DND-41 (cell line): ENCODE measurements around the gene KCNH2.

ENCODE experiments used
- ATAC-seq: fragments of 200-7000 bp; cut with Tn5 transposase; 3 replicates; pipeline ENCODE4 v1.9.1; 2021; ENCODE audit warnings: low read depth; ENCODE audit not compliant: insufficient read depth
- DNase-seq: peaks from one replicate; pipeline ENCODE4 v3.0.0-alpha.2; 2020
- H2AFZ ChIP-seq: 2 replicates; pipeline ENCODE4 v1.6.0; 2012; ENCODE audit warnings: low read depth, low read length
- H3K27ac ChIP-seq: 2 replicates; pipeline ENCODE4 v1.5.1; 2012; ENCODE audit warnings: low read length, inconsistent platforms
- H3K27me3 ChIP-seq: fragments of 200-600 bp; sonication (generic); 2 replicates; pipeline ENCODE4 v1.6.0; 2012; ENCODE audit warnings: low read length, mild to moderate bottlenecking, inconsistent platforms; ENCODE audit not compliant: insufficient read depth, poor library complexity
- H3K36me3 ChIP-seq: 2 replicates; pipeline ENCODE4 v1.5.1; 2012; ENCODE audit warnings: low read length, inconsistent platforms; ENCODE audit not compliant: insufficient read depth
- H3K4me1 ChIP-seq: 2 replicates; pipeline ENCODE4 v1.5.1; 2012; ENCODE audit warnings: mild to moderate bottlenecking, low read length; ENCODE audit not compliant: insufficient read depth
- H3K4me2 ChIP-seq: 2 replicates; pipeline ENCODE4 v1.6.0; 2012; ENCODE audit warnings: mild to moderate bottlenecking, moderate library complexity, low read length, inconsistent platforms; ENCODE audit not compliant: insufficient read depth
- H3K4me3 ChIP-seq, 2 experiments: fragments of 200-600 bp in 1 of 2; shearing (Covaris generic) in 1 of 2; 2 replicates each; pipeline ENCODE4 v1.5.1; 2012 to 2016; ENCODE audit warnings: inconsistent platforms in 2 of 2, low read length in 2 of 2, mild to moderate bottlenecking in 2 of 2, low read depth in 1 of 2, moderate library complexity in 1 of 2
- H3K79me2 ChIP-seq: 2 replicates; pipeline ENCODE4 v1.6.0; 2012; ENCODE audit warnings: low read length, inconsistent platforms; ENCODE audit not compliant: insufficient read depth
- H3K9ac ChIP-seq: 2 replicates; pipeline ENCODE4 v1.6.0; 2012; ENCODE audit warnings: low read depth, mild to moderate bottlenecking, inconsistent platforms, low read length, moderate library complexity
- H3K9me3 ChIP-seq: 2 replicates; pipeline ENCODE4 v1.5.1; 2012; ENCODE audit warnings: low read length, moderate library complexity, mild to moderate bottlenecking, inconsistent platforms; ENCODE audit not compliant: insufficient read depth, severe bottlenecking
- H4K20me1 ChIP-seq: 2 replicates; pipeline ENCODE4 v1.6.0; 2012; ENCODE audit warnings: low read length; ENCODE audit not compliant: insufficient read depth
- EZH2 ChIP-seq: IDR thresholded peaks from 3 replicates; pipeline ENCODE4 v1.6.1; 2012; ENCODE audit warnings: borderline replicate concordance, low read depth, mild to moderate bottlenecking, moderate library complexity, low read length, inconsistent platforms; ENCODE audit not compliant: severe bottlenecking
- TF ChIP-seq, protein P1 (sequence below): IDR thresholded peaks from 2 replicates; pipeline ENCODE4 v1.5.1; 2012; ENCODE audit warnings: borderline replicate concordance, low read length, moderate library complexity, mild to moderate bottlenecking; ENCODE audit not compliant: poor library complexity, severe bottlenecking; ENCODE audit errors: extremely low read depth

The KCNH2 gene

DNA sequence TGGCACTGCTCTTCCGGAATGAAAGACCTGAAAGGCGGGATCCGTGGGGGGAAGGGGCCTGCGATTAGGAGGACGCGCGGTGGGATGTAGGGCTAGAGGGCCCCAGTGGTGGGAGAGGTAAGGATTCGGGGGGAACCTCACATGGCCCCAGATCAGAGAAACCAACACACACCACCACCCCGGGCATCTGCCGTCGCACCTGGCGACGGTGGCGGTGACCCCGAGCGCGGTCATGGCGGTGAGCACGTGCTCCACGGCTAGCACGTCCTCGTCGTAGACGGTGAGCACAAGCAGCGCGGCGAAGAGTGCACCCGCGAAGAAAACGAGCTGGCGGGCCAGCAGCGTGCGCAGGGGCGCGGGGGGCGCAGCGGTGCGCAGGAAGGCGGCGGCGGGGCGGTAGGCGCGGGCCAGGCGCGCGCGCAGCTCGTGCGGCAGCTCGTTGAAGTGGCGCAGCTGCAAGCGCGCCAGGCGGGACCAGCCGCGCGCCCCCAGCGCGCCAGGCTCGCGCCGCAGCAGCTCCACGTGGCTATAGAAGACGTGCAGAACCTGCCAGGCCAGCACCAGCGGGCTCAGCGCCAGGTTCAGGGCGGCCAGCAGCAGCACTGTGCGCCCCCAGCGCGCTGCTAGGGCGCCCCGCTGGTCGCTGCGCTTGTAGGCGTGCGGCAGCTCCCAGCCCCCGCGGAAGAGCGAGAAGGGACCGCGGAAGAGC, 40.5 kb upstream of the KCNH2 start:
- Histone ChIP-seq H3K27me3 (peaks cover 3% of the 10 kb centered on the region), H3K4me3 (peak overlapping the region in 1 of 2 experiments; percentile 57; a peak in 2 of 4 replicates), H3K36me3 (no peaks in the 10 kb centered on the region), H3K9me3 (no peaks in the 10 kb centered on the region), H3K9ac (peak overlapping the region; percentile 53), H3K4me1 (peaks cover 17% of the 10 kb centered on the region), H3K27ac (0 out of 2 replicates have a peak overlapping the region, but pooled peaks have one; percentile 37), H4K20me1 (no peaks in the 10 kb centered on the region), H3K79me2 (no peaks in the 10 kb centered on the region), H3K4me2 (peak overlapping the region; percentile 86), H2AFZ (peak overlapping the region; percentile 77)
- no peak for DNase-seq
- TF ChIP-seq EZH2: no peak
- TF ChIP-seq, protein P1, sequence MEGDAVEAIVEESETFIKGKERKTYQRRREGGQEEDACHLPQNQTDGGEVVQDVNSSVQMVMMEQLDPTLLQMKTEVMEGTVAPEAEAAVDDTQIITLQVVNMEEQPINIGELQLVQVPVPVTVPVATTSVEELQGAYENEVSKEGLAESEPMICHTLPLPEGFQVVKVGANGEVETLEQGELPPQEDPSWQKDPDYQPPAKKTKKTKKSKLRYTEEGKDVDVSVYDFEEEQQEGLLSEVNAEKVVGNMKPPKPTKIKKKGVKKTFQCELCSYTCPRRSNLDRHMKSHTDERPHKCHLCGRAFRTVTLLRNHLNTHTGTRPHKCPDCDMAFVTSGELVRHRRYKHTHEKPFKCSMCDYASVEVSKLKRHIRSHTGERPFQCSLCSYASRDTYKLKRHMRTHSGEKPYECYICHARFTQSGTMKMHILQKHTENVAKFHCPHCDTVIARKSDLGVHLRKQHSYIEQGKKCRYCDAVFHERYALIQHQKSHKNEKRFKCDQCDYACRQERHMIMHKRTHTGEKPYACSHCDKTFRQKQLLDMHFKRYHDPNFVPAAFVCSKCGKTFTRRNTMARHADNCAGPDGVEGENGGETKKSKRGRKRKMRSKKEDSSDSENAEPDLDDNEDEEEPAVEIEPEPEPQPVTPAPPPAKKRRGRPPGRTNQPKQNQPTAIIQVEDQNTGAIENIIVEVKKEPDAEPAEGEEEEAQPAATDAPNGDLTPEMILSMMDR: no peak
- ATAC-seq: no peak

DNA sequence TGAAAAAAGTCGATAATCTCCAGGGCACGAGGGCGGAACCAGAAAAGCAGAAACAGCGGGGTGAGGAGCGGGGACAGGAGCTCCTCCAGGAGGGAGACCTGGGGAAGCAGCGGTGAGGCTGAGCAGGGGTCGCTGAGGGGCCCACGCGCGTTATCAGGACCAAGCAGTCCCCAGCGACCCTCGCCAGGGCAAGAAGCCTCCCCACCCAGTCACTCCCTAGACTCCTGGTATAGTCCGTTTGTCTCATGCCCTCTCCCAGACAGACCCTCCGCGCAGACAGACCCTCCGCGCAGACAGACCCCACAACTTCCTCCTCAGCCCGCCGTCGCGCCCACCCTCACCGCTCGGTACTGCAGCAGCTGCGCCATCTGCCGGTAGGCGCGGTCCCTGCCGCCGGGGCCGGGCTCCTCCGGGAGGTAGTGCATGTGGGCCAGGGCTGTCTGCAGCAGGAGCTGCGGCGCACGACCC, 39.9 kb upstream of the KCNH2 start:
- peak overlapping the region; percentile 53 for H3K9ac ChIP-seq
- peak; percentile 99 for ATAC-seq

DNA sequence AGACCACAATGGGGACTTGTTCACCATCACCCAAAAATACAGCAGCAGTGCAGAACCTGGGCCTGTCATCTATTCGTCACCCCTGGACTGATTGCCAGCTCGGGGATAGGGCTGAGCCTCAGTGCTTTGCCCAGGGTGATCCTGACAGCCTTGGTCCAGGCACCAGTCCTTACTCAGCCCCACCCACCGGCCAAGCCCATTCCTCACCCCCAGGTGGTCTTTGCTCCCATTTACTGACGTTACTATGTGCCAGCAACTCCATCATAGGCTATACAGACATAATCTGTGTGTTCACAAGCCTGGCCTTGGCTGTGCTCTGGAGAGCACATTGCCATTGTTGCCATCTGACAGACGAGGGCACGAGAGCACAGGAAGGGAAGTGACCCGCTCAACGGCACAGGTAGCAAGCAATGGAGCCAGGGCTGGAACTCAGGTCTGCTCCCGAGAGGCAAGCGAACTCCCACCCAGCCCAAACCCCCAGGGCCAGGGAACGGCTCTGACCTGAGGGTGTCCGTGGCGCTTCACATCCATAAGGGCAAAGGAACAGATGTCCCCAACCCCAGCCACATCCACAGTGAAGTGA, 39.3 kb upstream of the KCNH2 start:
- peak overlapping the region; percentile 86 for H3K4me2 ChIP-seq
- H3K27me3 ChIP-seq: peaks cover 3% of the 10 kb centered on the region
- no peak; the same call in 2 of the 3 replicates for ATAC-seq
- H3K36me3 ChIP-seq: no peaks in the 10 kb centered on the region
- H3K4me3 ChIP-seq: peak overlapping the region in 1 of 2 experiments; percentile 57; a peak in 2 of 4 replicates
- H3K27ac ChIP-seq: peak overlapping the region; percentile 53; the same call in 1 of the 2 replicates
- no peaks in the 10 kb centered on the region for H3K79me2 ChIP-seq
- no peak for DNase-seq
- H4K20me1 ChIP-seq: no peaks in the 10 kb centered on the region
- TF ChIP-seq, protein P1: no peak
- no peak for TF ChIP-seq EZH2
- H3K4me1 ChIP-seq: peaks cover 17% of the 10 kb centered on the region
- peak overlapping the region; percentile 53 for H3K9ac ChIP-seq
- H2AFZ ChIP-seq: peak overlapping the region; percentile 77
- H3K9me3 ChIP-seq: no peaks in the 10 kb centered on the region

More for the DNA sequence above, 39.9 kb upstream of the KCNH2 start:
- Histone ChIP-seq H3K9me3 (no peaks in the 10 kb centered on the region), H4K20me1 (no peaks in the 10 kb centered on the region), H3K79me2 (no peaks in the 10 kb centered on the region), H2AFZ (peak overlapping the region; percentile 77), H3K27ac (peak overlapping the region; percentile 53; the same call in 1 of the 2 replicates), H3K27me3 (peaks cover 3% of the 10 kb centered on the region), H3K36me3 (no peaks in the 10 kb centered on the region), H3K4me3 (peak overlapping the region in 1 of 2 experiments; percentile 57; a peak in 3 of 4 replicates), H3K4me2 (peak overlapping the region; percentile 86), H3K4me1 (peaks cover 17% of the 10 kb centered on the region)
- DNase-seq: peak; percentile 90
- TF ChIP-seq, protein P1: peak; percentile 99
- no peak for TF ChIP-seq EZH2
